ENCODE measurements around the gene CAGE1. TPM values are rescaled to one million over a fixed set of nuclear protein-coding genes. Genes with fewer than 3 reads are reported as not detected.

The CAGE1 gene
- total RNA-seq, 1 donor from 2014 or later = not detected

DNA sequence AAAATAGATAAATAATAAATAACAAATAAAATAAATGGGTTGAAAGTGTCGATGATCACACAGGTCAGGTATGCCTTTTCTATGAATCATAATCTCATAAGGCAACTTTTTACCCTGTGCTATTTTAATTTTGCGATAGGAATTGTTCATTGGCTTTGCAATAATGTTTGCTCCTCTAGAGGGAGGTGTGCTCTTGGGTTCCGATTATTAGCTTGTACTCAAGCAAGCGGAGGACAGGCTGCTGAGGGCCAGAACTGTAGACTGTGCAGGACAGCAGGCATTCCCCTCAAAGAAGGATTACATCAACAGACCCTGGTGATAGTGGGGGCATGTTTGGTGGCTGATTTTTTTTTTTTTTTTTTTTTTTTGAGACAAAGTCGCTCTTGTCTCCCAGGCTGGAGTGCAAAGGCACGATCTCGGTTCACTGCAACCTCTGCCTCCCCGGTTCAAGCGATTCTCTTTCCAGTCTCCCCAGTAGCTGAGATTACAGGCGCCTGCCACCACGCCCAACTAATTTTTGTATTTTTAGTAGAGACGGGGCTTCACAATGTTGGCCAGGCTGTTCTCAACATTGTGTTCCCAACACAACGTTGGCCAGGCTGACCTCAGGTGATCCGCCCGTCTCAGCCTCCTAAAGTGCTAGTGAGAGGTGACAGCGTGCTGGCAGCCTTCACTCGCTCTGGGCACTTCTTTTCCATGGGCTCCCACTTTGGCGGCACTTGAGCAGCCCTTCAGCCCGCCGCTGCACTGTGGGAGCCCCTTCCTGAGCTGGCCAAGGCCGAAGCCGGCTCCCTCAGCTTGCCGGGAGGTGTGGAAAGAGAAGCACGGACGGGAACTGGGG lies 35.6 kb upstream of the CAGE1 start:
- TF ChIP-seq, protein P1, sequence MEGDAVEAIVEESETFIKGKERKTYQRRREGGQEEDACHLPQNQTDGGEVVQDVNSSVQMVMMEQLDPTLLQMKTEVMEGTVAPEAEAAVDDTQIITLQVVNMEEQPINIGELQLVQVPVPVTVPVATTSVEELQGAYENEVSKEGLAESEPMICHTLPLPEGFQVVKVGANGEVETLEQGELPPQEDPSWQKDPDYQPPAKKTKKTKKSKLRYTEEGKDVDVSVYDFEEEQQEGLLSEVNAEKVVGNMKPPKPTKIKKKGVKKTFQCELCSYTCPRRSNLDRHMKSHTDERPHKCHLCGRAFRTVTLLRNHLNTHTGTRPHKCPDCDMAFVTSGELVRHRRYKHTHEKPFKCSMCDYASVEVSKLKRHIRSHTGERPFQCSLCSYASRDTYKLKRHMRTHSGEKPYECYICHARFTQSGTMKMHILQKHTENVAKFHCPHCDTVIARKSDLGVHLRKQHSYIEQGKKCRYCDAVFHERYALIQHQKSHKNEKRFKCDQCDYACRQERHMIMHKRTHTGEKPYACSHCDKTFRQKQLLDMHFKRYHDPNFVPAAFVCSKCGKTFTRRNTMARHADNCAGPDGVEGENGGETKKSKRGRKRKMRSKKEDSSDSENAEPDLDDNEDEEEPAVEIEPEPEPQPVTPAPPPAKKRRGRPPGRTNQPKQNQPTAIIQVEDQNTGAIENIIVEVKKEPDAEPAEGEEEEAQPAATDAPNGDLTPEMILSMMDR (IDR thresholded peaks at IDR 0.05; ENCODE audit: unreplicated experiment) = peak; percentile 48
- Mint-ChIP-seq H3K9me3 (ENCODE audit: low read depth) (peaks cover 3% of the 10 kb centered on the region), H3K4me1 (ENCODE audit: low read depth) (peaks cover 6% of the 10 kb centered on the region), H3K27ac (no peak overlapping the region), H3K4me3 (ENCODE audit: low read depth) (no peak overlapping the region), H3K36me3 (ENCODE audit: insufficient read depth) (peaks cover 1% of the 10 kb centered on the region), H3K27me3 (no peaks in the 10 kb centered on the region)
- DNase-seq (ENCODE audit: low spot score, unreplicated experiment) = no peak

DNA sequence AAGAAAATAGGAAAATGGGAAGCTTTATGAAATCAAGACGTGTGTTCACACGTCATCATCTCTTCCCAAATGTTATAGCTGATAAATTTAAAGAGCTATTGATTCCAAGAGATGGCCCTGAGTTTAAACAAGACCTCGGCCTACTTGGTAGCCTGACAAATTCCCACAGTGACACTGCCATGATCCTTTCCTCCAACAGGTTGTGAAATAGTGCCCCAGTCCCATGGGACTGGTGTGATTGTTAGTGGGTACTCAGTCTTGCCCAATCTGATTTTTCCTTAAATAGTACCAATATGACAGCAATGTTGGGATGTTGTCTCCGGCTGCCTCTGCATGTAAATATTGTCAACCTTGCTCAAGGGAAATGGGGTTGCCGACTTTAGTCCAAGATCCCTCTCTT lies 34.5 kb upstream of the CAGE1 start:
- Mint-ChIP-seq H3K9me3 (ENCODE audit: low read depth) (peaks cover 3% of the 10 kb centered on the region), H3K27me3 (no peaks in the 10 kb centered on the region), H3K27ac (no peak overlapping the region), H3K4me3 (ENCODE audit: low read depth) (no peak overlapping the region), H3K36me3 (ENCODE audit: insufficient read depth) (peaks cover 1% of the 10 kb centered on the region), H3K4me1 (ENCODE audit: low read depth) (peaks cover 15% of the 10 kb centered on the region)
- TF ChIP-seq, protein P1 (IDR thresholded peaks at IDR 0.05; ENCODE audit: unreplicated experiment) = no peak
- no peak for DNase-seq (ENCODE audit: low spot score, unreplicated experiment)

DNA sequence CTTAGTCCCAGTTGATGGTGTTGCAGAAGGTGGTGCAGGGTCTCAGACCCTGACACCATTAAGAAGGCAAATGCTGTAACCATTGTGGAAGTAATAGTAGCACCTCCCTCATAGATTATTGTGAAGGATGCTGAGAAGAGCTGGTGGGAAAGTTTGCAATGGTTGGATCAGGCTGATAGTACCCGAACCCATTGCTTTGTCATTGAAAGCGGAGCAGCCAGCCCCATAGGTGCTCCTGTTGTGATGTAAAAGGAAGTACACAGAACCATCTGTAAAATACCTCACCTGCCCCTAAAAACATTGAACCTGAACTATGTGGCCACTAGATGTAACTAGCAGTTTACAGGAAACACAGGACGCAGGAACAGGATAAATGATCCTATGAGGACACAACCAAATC lies 31.5 kb upstream of the CAGE1 start:
- H3K4me1 Mint-ChIP-seq (ENCODE audit: low read depth) = peaks cover 30% of the 10 kb centered on the region
- no peak overlapping the region for H3K27ac Mint-ChIP-seq
- DNase-seq (ENCODE audit: low spot score, unreplicated experiment) = no peak
- TF ChIP-seq, protein P1 (IDR thresholded peaks at IDR 0.05; ENCODE audit: unreplicated experiment) = no peak
- no peak overlapping the region for H3K4me3 Mint-ChIP-seq (ENCODE audit: low read depth)
- H3K36me3 Mint-ChIP-seq (ENCODE audit: insufficient read depth) = peaks cover 6% of the 10 kb centered on the region
- no peaks in the 10 kb centered on the region for H3K9me3 Mint-ChIP-seq (ENCODE audit: low read depth)
- no peaks in the 10 kb centered on the region for H3K27me3 Mint-ChIP-seq

DNA sequence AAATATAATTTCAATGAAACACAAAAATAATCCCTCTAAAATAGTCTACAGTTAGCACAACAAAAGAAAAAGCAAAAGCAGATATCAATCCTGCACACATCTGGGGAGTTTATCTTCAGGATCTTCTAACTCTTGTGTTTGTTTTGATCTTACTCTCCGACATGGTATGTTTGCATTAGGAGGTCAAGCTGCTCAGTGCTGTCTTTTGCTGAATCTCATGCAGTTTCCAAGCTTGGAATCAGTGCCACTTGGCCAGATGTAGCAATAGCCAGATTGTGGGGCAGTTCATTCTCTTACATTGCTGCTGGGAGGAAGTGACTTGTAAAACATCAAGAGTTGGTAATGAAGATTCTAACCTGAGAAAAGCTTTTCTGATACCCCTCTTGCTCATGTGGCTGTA lies 29.5 kb upstream of the CAGE1 start:
- H3K4me1 Mint-ChIP-seq (ENCODE audit: low read depth) = peaks cover 39% of the 10 kb centered on the region
- H3K36me3 Mint-ChIP-seq (ENCODE audit: insufficient read depth) = peaks cover 21% of the 10 kb centered on the region
- no peak overlapping the region for H3K4me3 Mint-ChIP-seq (ENCODE audit: low read depth)
- TF ChIP-seq, protein P1 (IDR thresholded peaks at IDR 0.05; ENCODE audit: unreplicated experiment) = no peak
- H3K9me3 Mint-ChIP-seq (ENCODE audit: low read depth) = no peaks in the 10 kb centered on the region
- no peaks in the 10 kb centered on the region for H3K27me3 Mint-ChIP-seq
- H3K27ac Mint-ChIP-seq = no peak overlapping the region
- no peak for DNase-seq (ENCODE audit: low spot score, unreplicated experiment)

DNA sequence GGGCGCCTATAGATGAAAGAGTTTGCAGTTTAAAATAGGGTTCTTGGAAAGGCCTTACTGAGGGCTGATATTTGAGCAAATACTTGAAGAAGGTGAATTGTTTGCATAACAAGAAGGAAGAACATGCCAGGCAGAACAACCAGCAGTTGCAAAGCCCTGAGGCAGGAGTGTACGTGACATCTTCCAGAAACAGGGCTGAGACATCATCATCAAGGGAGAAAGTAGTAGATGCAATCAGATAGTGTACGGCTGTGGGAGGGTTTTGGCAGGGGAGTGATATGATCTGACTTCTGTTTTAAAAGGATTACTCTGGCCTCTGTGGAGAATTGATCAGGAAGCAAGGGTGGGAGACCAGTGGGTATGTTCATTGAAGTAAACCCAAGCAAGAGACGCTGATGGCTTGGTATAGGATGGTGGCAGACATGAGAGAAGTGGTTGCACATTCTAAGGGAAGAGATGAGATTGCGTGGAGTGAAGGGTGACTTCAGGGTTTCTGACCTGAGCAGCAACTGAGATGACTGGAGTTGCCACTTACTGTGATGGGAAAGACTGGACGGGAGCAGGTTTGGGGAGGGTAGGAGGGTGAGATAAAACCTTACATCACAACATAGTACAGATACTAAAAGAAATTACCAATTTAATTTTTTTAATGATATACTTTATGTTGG lies 28.8 kb upstream of the CAGE1 start:
- TF ChIP-seq, protein P1 (IDR thresholded peaks at IDR 0.05; ENCODE audit: unreplicated experiment) = no peak
- peaks cover 44% of the 10 kb centered on the region for H3K4me1 Mint-ChIP-seq (ENCODE audit: low read depth)
- peaks cover 22% of the 10 kb centered on the region for H3K36me3 Mint-ChIP-seq (ENCODE audit: insufficient read depth)
- DNase-seq (ENCODE audit: low spot score, unreplicated experiment) = no peak
- H3K9me3 Mint-ChIP-seq (ENCODE audit: low read depth) = no peaks in the 10 kb centered on the region
- peak overlapping the region; percentile 29 for H3K4me3 Mint-ChIP-seq (ENCODE audit: low read depth)
- H3K27me3 Mint-ChIP-seq = no peaks in the 10 kb centered on the region
- peak overlapping the region; percentile 50 for H3K27ac Mint-ChIP-seq
